Smooth muscle cell (in vitro differentiated cells): ENCODE results near the gene MASP1. TPM values are rescaled to one million over a fixed set of nuclear protein-coding genes. Genes with fewer than 3 reads are reported as not detected.

ENCODE experiments used
- DNase-seq: peaks from one replicate; lab custom pipeline; 2025; ENCODE audit not compliant: unreplicated experiment; lab: John Stamatoyannopoulos, UW
- H2AFZ ChIP-seq: fragments of 200-600 bp; sonication (generic); 2 replicates; pipeline ENCODE4 v1.6.0; 2016; ENCODE audit warnings: antibody characterized with exemption, low read depth, mild to moderate bottlenecking
- H3F3A ChIP-seq: fragments of 200-600 bp; sonication (generic); 2 replicates; pipeline ENCODE4 v1.6.0; 2017; ENCODE audit warnings: antibody characterized with exemption, low read depth
- H3K27ac ChIP-seq: fragments of 200-600 bp; sonication (generic); 2 replicates; pipeline ENCODE4 v1.5.1; 2016; ENCODE audit warnings: low read depth, mild to moderate bottlenecking
- H3K27me3 ChIP-seq: fragments of 200-600 bp; sonication (generic); 2 replicates; pipeline ENCODE4 v1.6.1; 2016; ENCODE audit warnings: low read depth, mild to moderate bottlenecking
- H3K36me3 ChIP-seq: fragments of 200-600 bp; sonication (generic); 2 replicates; pipeline ENCODE4 v1.5.1; 2016; ENCODE audit warnings: low read depth
- H3K4me1 ChIP-seq: fragments of 200-600 bp; sonication (generic); 2 replicates; pipeline ENCODE4 v1.5.1; 2016; ENCODE audit warnings: low read depth
- H3K4me2 ChIP-seq: fragments of 200-600 bp; sonication (generic); 2 replicates; pipeline ENCODE4 v1.6.0; 2016; ENCODE audit warnings: mild to moderate bottlenecking
- H3K4me3 ChIP-seq: fragments of 200-600 bp; sonication (generic); 2 replicates; pipeline ENCODE4 v1.5.1; 2016; ENCODE audit warnings: mild to moderate bottlenecking
- H3K79me2 ChIP-seq: fragments of 200-600 bp; sonication (generic); 2 replicates; pipeline ENCODE4 v1.6.0; 2016; ENCODE audit warnings: low read depth, mild to moderate bottlenecking
- H3K9ac ChIP-seq: fragments of 200-600 bp; sonication (generic); 2 replicates; pipeline ENCODE4 v1.6.0; 2016; ENCODE audit warnings: low read depth
- H3K9me3 ChIP-seq: fragments of 200-600 bp; sonication (generic); replicated peaks from 2 replicates; pipeline ENCODE4 v1.5.1; 2016; ENCODE audit warnings: low read depth
- H4K20me1 ChIP-seq: fragments of 200-600 bp; sonication (generic); 2 replicates; pipeline ENCODE4 v1.6.0; 2016; ENCODE audit warnings: low read depth
- CTCF ChIP-seq: fragments of 200-600 bp; sonication (generic); IDR thresholded peaks from 2 replicates; pipeline ENCODE4 v1.5.1; 2017; ENCODE audit warnings: borderline replicate concordance, mild to moderate bottlenecking, antibody characterized with exemption; ENCODE audit not compliant: insufficient read depth, poor library complexity, severe bottlenecking
- WGBS: methylation state at CpG from one replicate; pipeline ENCODE4 v1.1.7; 2016; ENCODE audit warnings: low lambda C conversion rate; 5-methylcytosine and 5-hydroxymethylcytosine counted together
- polyA plus RNA-seq: library from polyadenylated mRNA; unstranded; fragments of >200 nt; fragmentation: Nextera tagmentation; extraction: Ambion mirVana; gene quantifications from 2 replicates; pipeline ENCODE4 v1.2.1, GENCODE V29; 2016
- total RNA-seq: library from RNA; depleted of rRNA; stranded (reverse); fragments of >200 nt; gene quantifications from 2 replicates; pipeline ENCODE4 v1.2.3, GENCODE V29; 2014

The MASP1 gene
- total RNA-seq (54.0 and 54.1 TPM in 2 replicates), polyA plus RNA-seq (42.5 and 46.7 TPM in 2 replicates)

- TF ChIP-seq CTCF = no peak
- Histone ChIP-seq H3F3A (peaks cover 4% of the 10 kb centered on the region), H3K36me3 (no peaks in the 10 kb centered on the region), H3K9ac (peak within 1 kb of the TSS; percentile 39), H2AFZ (peak within 1 kb of the TSS; percentile 13), H4K20me1 (no peaks in the 10 kb centered on the region), H3K79me2 (no peaks in the 10 kb centered on the region), H3K27me3 (no peaks in the 10 kb centered on the region), H3K4me3 (peak within 1 kb of the TSS; percentile 46), H3K4me2 (peak within 1 kb of the TSS; percentile 86), H3K9me3 (no peaks in the 10 kb centered on the region), H3K4me1 (peaks cover 5% of the 10 kb centered on the region), H3K27ac (peak within 1 kb of the TSS; percentile 78)
- DNase-seq = no peak
- 10% methylated on average over 10 of the region's 10 CpGs for WGBS
Observed at GRCh38 chr3:187291512-187292132, at the start of gene MASP1. MASP1 (minus strand) TSS chr3:187291737; CDS start chr3:187291632, 105 bp downstream.

GRCh38 chr3:187340578-187340977 is 49.0 kb upstream of the MASP1 start:
- TF ChIP-seq CTCF = no peak
- no peak for DNase-seq

GRCh38 chr3:187336322-187336721 is 44.8 kb upstream of the MASP1 start:
- no peak for DNase-seq
- H3K36me3 ChIP-seq = no peaks in the 10 kb centered on the region

More at GRCh38 chr3:187340578-187340977, 49.0 kb upstream of the MASP1 start:
- H3F3A ChIP-seq = no peaks in the 10 kb centered on the region
- no peaks in the 10 kb centered on the region for H3K79me2 ChIP-seq
- H3K36me3 ChIP-seq = no peaks in the 10 kb centered on the region
- WGBS = 71% methylated on average over 1 of the region's 1 CpG
- H3K4me2 ChIP-seq = no peak overlapping the region
- H2AFZ ChIP-seq = no peak overlapping the region
- no peak overlapping the region for H3K9ac ChIP-seq
- no peak overlapping the region for H3K27ac ChIP-seq
- no peak overlapping the region for H3K4me3 ChIP-seq
- no peaks in the 10 kb centered on the region for H3K9me3 ChIP-seq
- no peaks in the 10 kb centered on the region for H4K20me1 ChIP-seq
- H3K4me1 ChIP-seq = peaks cover 7% of the 10 kb centered on the region
- H3K27me3 ChIP-seq = no peaks in the 10 kb centered on the region

More at GRCh38 chr3:187336322-187336721, 44.8 kb upstream of the MASP1 start:
- Histone ChIP-seq H3F3A (no peaks in the 10 kb centered on the region), H4K20me1 (no peaks in the 10 kb centered on the region), H3K9me3 (no peaks in the 10 kb centered on the region), H3K27ac (no peak overlapping the region), H3K4me1 (no peaks in the 10 kb centered on the region), H3K4me3 (no peak overlapping the region), H3K9ac (no peak overlapping the region), H3K79me2 (no peaks in the 10 kb centered on the region), H2AFZ (no peak overlapping the region), H3K27me3 (no peaks in the 10 kb centered on the region), H3K4me2 (no peak overlapping the region)
- WGBS = 58% methylated on average over 3 of the region's 3 CpGs
- TF ChIP-seq CTCF = no peak
